ENCODE measurements around the gene PRIMA1.

- TF ChIP-seq CTCF (IDR thresholded peaks at IDR 0.05) (no peak), EZH2 (IDR thresholded peaks at IDR 0.05; ENCODE audit: borderline replicate concordance, insufficient read depth, low read depth, low read length, poor library complexity, severe bottlenecking) (no peak)
These were observed 76.0 kb downstream of the PRIMA1 start for GRCh38 chr14:93712079-93712837.
